Loucy (cell line): ENCODE measurements around the gene PIAS1.

Experiments
- CTCF ChIP-seq: fragments of 200-600 bp; sonication (generic); conservative IDR thresholded peaks from 2 replicates; pipeline ENCODE4 v1.5.1; 2014; ENCODE audit warnings: mild to moderate bottlenecking, antibody characterized with exemption, low read length
- EZH2phosphoT487 ChIP-seq: fragments of 200-600 bp; IDR thresholded peaks from 2 replicates; pipeline ENCODE4 v1.6.1; 2018; ENCODE audit warnings: antibody characterized with exemption, mild to moderate bottlenecking, moderate library complexity, borderline replicate concordance

GRCh38 chr15:68025835-68026424 lies 28.2 kb upstream of the PIAS1 start:
- no peak for TF ChIP-seq EZH2phosphoT487
- TF ChIP-seq CTCF, result no peak
